ENCODE measurements around the gene CDC20.
"Not testable (repeated sequence)": the region's sequence is repeated elsewhere in the genome, so short reads cannot be mapped to it uniquely, and the experiment has no call there.

The CDC20 gene

GRCh38 chr1:43383449-43383848, 24.7 kb downstream of the CDC20 start:
- no peak for DNase-seq

- DNase-seq = no peak
Observed at GRCh38 chr1:43386676-43387075, 27.9 kb downstream of the CDC20 start.

- peak; percentile 28 to 56 (median 43) for DNase-seq
Observed at GRCh38 chr1:43387976-43388599, 29.3 kb downstream of the CDC20 start.

- no peak for DNase-seq
Observed at GRCh38 chr1:43388613-43389012, 29.8 kb downstream of the CDC20 start.

- peak; percentile 95 to 98 (median 97) for DNase-seq
Observed at GRCh38 chr1:43389326-43390313, 30.8 kb downstream of the CDC20 start, which contains the start of the genes MED8 and SZT2. MED8 (minus strand) TSS chr1:43389800; CDS start chr1:43389764, 36 bp downstream. SZT2 (plus strand) TSS chr1:43389899; CDS start chr1:43389969, 70 bp downstream.

GRCh38 chr1:43392702-43393101, 33.9 kb downstream of the CDC20 start:
- no peak for DNase-seq

GRCh38 chr1:43395523-43395922, 36.7 kb downstream of the CDC20 start:
- DNase-seq = no peak

GRCh38 chr1:43396059-43396458, 37.3 kb downstream of the CDC20 start:
- no peak for DNase-seq

- DNase-seq = no peak
Observed at GRCh38 chr1:43398227-43398626, 39.4 kb downstream of the CDC20 start.

- not testable (repeated sequence) for DNase-seq
Observed at GRCh38 chr1:43400441-43400840, 41.7 kb downstream of the CDC20 start.

GRCh38 chr1:43402089-43402865, 43.5 kb downstream of the CDC20 start:
- no peak for DNase-seq

- no peak for DNase-seq
Observed at GRCh38 chr1:43404353-43404752, 45.6 kb downstream of the CDC20 start.

GRCh38 chr1:43405219-43405875, 46.6 kb downstream of the CDC20 start:
- no peak for DNase-seq

- DNase-seq = no peak
Observed at GRCh38 chr1:43405876-43406234, 47.1 kb downstream of the CDC20 start.

GRCh38 chr1:43410571-43410970, 51.8 kb downstream of the CDC20 start:
- no peak for DNase-seq
